Esophagus squamous epithelium (tissue), 4 donors: ENCODE data around the gene ZNRF1.

Source experiments
- CTCF ChIP-seq, 6 experiments: fragments of 450-650 bp in 4 of 6; fragments of 200-600 bp in 2 of 6; sonication (generic) in 2 of 6; IDR thresholded peaks; one replicate each; pipeline ENCODE4 v1.5.1; 2016 to 2019; ENCODE audit warnings: antibody characterized with exemption in 6 of 6, mild to moderate bottlenecking in 4 of 6, moderate library complexity in 4 of 6
- POLR2A ChIP-seq, 4 donors: fragments of 450-650 bp; IDR thresholded peaks; one replicate each; pipeline ENCODE4 v1.6.1; 2017; ENCODE audit warnings: antibody characterized with exemption in 4 of 4, mild to moderate bottlenecking in 4 of 4, moderate library complexity in 3 of 4

GRCh38 chr16:75130150-75130771 is 131.4 kb downstream of the ZNRF1 start:
- TF ChIP-seq POLR2A (IDR thresholded peaks at IDR 0.05) (no peak), CTCF (IDR thresholded peaks at IDR 0.05) (no peak)
